ENCODE results near the gene MBTPS1.

Gene MBTPS1

GRCh38 chr16:84109598-84110335 is 7.0 kb downstream of the MBTPS1 start:
- Histone ChIP-seq H3K4me1 (ENCODE audit: low read depth, poor library complexity, severe bottlenecking) (peaks cover 62% of the 10 kb centered on the region), H3K4me3 (IDR thresholded peaks at IDR 0.05; ENCODE audit: insufficient read depth, low read depth, low read length) (no peak overlapping the region), H3K4me2 (peak overlapping the region; percentile 94), H3K79me2 (ENCODE audit: insufficient read depth, low read depth) (peaks cover 98% of the 10 kb centered on the region), H3K36me3 (ENCODE audit: insufficient read depth) (no peaks in the 10 kb centered on the region), H3K27ac (peak overlapping the region; percentile 70), H2AFZ (ENCODE audit: low read depth) (no peak overlapping the region), H3K9ac (no peak overlapping the region; the same call in 1 of the 2 replicates), H4K20me1 (ENCODE audit: insufficient read depth) (no peaks in the 10 kb centered on the region), H3K27me3 (ENCODE audit: insufficient read depth, low read depth) (no peaks in the 10 kb centered on the region)
- TF ChIP-seq CTCF (conservative IDR thresholded peaks at IDR 0.05; ENCODE audit: low read depth, low read length), result no peak

DNA sequence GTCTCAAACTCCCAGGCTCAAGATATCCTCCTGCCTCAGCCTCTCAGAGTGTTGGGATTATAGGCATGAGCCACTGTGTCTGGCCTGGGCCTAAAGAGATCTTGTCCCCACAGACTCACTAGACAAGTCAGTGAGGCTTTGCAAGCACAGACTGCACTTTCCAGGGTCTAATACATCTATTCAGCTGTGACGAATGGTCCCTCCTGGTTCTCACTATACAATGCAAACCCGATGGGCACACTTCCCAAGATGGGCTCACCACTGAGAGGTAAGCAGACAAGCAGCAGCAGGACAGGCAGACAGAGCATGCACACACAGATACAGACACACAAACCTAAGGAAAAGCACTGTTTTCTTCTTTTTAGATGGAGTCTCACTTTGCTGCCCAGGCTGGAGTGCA is 8.8 kb downstream of the MBTPS1 start:
- H3K27me3 ChIP-seq (ENCODE audit: insufficient read depth, low read depth), result no peaks in the 10 kb centered on the region
- no peak overlapping the region for H3K9ac ChIP-seq
- peaks cover 96% of the 10 kb centered on the region for H3K79me2 ChIP-seq (ENCODE audit: insufficient read depth, low read depth)
- no peak for TF ChIP-seq CTCF (conservative IDR thresholded peaks at IDR 0.05; ENCODE audit: low read depth, low read length)
- H4K20me1 ChIP-seq (ENCODE audit: insufficient read depth), result no peaks in the 10 kb centered on the region; the same call in 1 of the 2 replicates
- H3K4me3 ChIP-seq (IDR thresholded peaks at IDR 0.05; ENCODE audit: insufficient read depth, low read depth, low read length), result no peak overlapping the region
- no peak overlapping the region for H2AFZ ChIP-seq (ENCODE audit: low read depth)
- no peak overlapping the region for H3K27ac ChIP-seq
- no peaks in the 10 kb centered on the region for H3K36me3 ChIP-seq (ENCODE audit: insufficient read depth)
- no peak overlapping the region for H3K4me2 ChIP-seq
- peaks cover 51% of the 10 kb centered on the region for H3K4me1 ChIP-seq (ENCODE audit: low read depth, poor library complexity, severe bottlenecking)

GRCh38 chr16:84105948-84106740 is 10.6 kb downstream of the MBTPS1 start:
- no peaks in the 10 kb centered on the region for H3K36me3 ChIP-seq (ENCODE audit: insufficient read depth)
- no peak overlapping the region for H3K27ac ChIP-seq
- H3K27me3 ChIP-seq (ENCODE audit: insufficient read depth, low read depth), result no peaks in the 10 kb centered on the region
- TF ChIP-seq CTCF (conservative IDR thresholded peaks at IDR 0.05; ENCODE audit: low read depth, low read length), result no peak
- peaks cover 85% of the 10 kb centered on the region for H3K79me2 ChIP-seq (ENCODE audit: insufficient read depth, low read depth)
- H3K9ac ChIP-seq, result no peak overlapping the region
- peaks cover 4% of the 10 kb centered on the region; the same call in 1 of the 2 replicates for H4K20me1 ChIP-seq (ENCODE audit: insufficient read depth)
- H2AFZ ChIP-seq (ENCODE audit: low read depth), result no peak overlapping the region
- H3K4me2 ChIP-seq, result no peak overlapping the region
- H3K4me3 ChIP-seq (IDR thresholded peaks at IDR 0.05; ENCODE audit: insufficient read depth, low read depth, low read length), result no peak overlapping the region
- H3K4me1 ChIP-seq (ENCODE audit: low read depth, poor library complexity, severe bottlenecking), result peaks cover 51% of the 10 kb centered on the region

GRCh38 chr16:84105301-84105815 is 11.4 kb downstream of the MBTPS1 start:
- no peak overlapping the region for H3K27ac ChIP-seq
- H3K4me2 ChIP-seq, result no peak overlapping the region
- no peak overlapping the region for H3K4me3 ChIP-seq (IDR thresholded peaks at IDR 0.05; ENCODE audit: insufficient read depth, low read depth, low read length)
- TF ChIP-seq CTCF (conservative IDR thresholded peaks at IDR 0.05; ENCODE audit: low read depth, low read length), result no peak
- H3K4me1 ChIP-seq (ENCODE audit: low read depth, poor library complexity, severe bottlenecking), result peaks cover 51% of the 10 kb centered on the region
- H3K79me2 ChIP-seq (ENCODE audit: insufficient read depth, low read depth), result peaks cover 82% of the 10 kb centered on the region
- H2AFZ ChIP-seq (ENCODE audit: low read depth), result no peak overlapping the region
- H3K27me3 ChIP-seq (ENCODE audit: insufficient read depth, low read depth), result no peaks in the 10 kb centered on the region
- no peaks in the 10 kb centered on the region for H3K36me3 ChIP-seq (ENCODE audit: insufficient read depth)
- no peak overlapping the region for H3K9ac ChIP-seq
- H4K20me1 ChIP-seq (ENCODE audit: insufficient read depth), result peaks cover 4% of the 10 kb centered on the region; the same call in 1 of the 2 replicates

All from KMS-11 (cell line).